HG02981 (cell line): ENCODE data around the gene MYO16.

Source experiments
- ATAC-seq: cut with Tn5 transposase; IDR thresholded peaks from one replicate; pipeline ENCODE4 v1.9.1; 2021; ENCODE audit warnings: mild to moderate bottlenecking, moderate library complexity; ENCODE audit not compliant: unreplicated experiment

Gene MYO16

GRCh38 chr13:109114162-109114561 lies 484.8 kb downstream of the MYO16 start:
- no peak for ATAC-seq

- no peak for ATAC-seq
Measured at GRCh38 chr13:109114991-109115390, 485.6 kb downstream of the MYO16 start.

DNA sequence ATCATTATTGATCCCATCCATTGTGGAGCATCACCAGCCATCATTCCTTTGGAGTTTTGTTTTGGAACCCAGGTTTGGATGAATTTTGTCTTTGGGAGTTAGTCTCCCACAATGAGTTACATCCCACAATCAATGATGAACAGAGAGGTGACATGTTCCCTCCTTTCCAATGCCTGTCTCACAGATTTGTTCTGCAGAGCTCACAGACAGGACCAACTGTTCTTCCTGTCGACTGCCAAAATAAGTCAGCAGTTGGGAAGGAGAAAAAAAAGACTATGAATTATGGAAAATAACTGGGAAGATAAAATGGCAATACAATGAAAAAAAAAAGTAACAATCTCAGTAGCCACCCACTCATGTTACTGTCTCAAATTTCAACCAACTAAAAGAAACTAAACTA lies 489.1 kb downstream of the MYO16 start:
- no peak for ATAC-seq

GRCh38 chr13:109119896-109120295 lies 490.5 kb downstream of the MYO16 start:
- ATAC-seq = no peak

- ATAC-seq = no peak
Measured at GRCh38 chr13:109121826-109122225, 492.4 kb downstream of the MYO16 start.

- ATAC-seq = no peak
Measured at GRCh38 chr13:109123971-109124370, 494.6 kb downstream of the MYO16 start.

DNA sequence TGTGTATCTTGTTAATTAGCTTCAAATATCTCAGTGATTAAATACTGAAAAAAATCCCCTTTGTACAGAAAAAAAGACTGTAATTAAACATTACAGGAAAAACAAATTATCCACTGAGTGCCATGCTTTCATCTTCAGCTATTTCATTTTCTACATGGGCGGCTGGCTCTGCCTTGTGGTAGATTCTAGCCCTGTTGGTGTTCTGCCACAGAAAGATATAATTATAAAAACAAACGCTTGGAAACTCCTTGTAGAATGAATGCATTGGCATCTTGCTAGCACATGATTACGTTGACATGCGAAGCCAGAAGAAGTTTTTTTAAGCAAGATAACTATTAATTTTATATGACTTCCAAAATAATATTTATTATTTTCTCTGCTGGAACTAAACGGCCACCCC lies 496.8 kb downstream of the MYO16 start:
- ATAC-seq = no peak

- ATAC-seq = no peak
Measured at GRCh38 chr13:109126891-109127641, 497.7 kb downstream of the MYO16 start.

DNA sequence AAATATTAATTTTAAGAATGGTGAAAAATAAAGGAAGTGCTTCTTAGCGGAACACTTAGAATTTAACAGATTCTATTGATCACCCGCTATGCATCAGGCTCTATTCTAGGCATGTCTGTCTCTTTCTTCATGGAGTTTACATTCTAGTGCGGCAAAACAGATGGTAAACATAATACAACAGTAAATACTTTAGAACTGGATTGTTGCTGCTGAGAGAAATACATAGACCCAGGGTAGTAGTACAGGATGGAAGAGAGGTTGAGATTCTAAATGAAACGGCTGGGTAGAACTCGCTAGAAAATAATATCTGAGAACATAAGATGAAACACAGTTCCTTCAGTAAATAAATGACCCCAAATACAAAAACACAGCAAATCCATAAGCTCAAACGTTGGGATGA lies 498.7 kb downstream of the MYO16 start:
- ATAC-seq = no peak

- ATAC-seq = no peak
Measured at GRCh38 chr13:109130093-109130835, 500.9 kb downstream of the MYO16 start.

GRCh38 chr13:109131698-109132257 lies 502.4 kb downstream of the MYO16 start:
- ATAC-seq = peak; percentile 77

DNA sequence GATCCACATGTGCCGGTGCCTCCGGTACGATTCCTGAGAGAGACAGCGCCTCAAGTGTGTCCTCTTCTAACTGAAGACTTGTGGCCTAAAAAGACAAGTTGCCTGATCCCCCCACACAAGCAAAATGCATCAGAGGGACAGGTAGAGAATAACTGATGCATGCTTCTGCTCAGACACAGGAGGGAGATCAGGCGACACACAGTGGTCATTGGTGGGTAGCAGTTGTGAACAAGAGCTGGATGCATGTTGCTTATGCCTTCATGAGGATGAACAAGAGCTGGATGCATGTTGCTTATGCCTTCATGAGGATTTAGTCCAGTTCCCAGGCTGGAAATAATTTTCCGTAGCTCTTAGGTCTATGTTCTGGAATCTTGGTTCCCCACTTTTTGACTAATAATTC lies 505.6 kb downstream of the MYO16 start:
- ATAC-seq = no peak

- ATAC-seq = no peak
Measured at GRCh38 chr13:109136873-109137272, 507.5 kb downstream of the MYO16 start.

DNA sequence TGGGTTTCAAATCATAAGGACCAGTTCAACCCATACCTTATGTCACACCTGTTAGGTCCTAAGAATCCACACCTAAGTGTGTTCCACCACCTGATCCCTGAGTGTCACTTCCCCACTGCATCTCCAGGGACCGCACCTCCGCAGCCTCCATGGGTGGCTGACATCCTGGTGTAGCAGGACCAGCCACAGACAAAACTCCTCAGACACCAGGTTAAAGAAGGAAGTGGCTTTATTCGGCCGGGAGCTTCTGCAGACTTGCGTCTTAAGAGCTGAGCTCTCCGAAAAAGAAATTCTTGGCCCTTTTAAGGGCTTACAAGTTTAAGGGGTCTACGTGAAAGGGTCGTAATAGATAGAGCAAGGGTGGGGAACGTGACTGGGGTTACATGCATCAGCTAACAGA lies 509.9 kb downstream of the MYO16 start:
- no peak for ATAC-seq

- no peak for ATAC-seq
Measured at GRCh38 chr13:109140054-109140453, 510.6 kb downstream of the MYO16 start.

DNA sequence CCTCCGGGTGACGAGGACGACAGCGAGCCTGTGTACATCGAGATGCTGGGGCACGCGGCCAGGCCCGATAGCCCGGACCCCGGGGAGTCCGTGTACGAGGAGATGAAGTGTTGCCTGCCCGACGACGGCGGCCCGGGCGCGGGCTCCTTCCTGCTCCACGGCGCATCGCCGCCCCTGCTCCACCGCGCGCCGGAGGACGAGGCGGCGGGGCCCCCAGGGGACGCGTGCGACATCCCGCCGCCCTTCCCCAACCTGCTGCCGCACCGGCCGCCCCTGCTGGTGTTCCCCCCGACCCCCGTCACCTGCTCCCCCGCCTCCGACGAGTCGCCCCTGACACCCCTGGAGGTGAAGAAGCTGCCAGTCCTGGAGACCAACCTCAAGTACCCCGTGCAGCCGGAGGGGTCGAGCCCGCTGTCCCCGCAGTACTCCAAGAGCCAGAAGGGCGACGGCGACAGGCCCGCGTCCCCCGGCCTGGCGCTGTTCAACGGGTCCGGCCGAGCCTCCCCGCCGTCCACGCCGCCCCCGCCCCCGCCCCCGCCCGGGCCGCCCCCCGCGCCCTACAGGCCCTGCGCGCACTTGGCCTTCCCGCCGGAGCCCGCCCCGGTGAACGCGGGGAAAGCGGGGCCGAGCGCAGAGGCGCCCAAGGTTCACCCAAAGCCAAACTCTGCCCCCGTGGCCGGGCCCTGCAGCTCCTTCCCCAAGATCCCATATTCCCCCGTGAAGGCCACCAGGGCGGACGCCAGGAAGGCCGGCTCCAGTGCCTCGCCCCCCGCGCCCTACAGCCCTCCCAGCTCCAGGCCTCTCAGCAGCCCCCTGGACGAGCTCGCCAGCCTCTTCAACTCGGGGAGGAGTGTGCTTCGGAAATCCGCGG lies 511.3 kb downstream of the MYO16 start:
- ATAC-seq = no peak

DNA sequence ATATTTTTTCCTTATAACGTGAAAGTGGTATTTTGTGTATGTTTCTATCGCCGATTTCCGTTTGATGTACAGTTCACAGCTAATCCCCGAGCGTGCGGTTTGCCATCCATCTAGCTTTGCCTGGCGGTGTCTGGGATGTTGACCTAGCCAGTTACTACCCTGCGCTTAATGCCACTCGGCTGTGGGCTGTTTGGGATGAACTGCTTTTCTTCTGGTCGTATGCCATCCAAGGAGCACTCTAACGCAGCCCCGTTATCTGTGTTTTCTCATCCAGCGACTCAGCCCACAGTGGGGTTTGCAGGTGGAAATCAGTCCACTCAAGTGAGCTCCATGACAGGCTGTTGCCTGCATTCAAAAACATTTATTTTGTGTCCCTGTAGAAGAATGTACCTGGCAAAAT lies 512.3 kb downstream of the MYO16 start:
- ATAC-seq = no peak

GRCh38 chr13:109144693-109145437 lies 515.5 kb downstream of the MYO16 start:
- ATAC-seq = peak; percentile 10

GRCh38 chr13:109145631-109146030 lies 516.2 kb downstream of the MYO16 start:
- peak; percentile 90 for ATAC-seq

GRCh38 chr13:109146393-109146792 lies 517.0 kb downstream of the MYO16 start:
- ATAC-seq = no peak
